ENCODE measurements around the gene AFDN. TPM values are rescaled to one million over a fixed set of nuclear protein-coding genes. Genes with fewer than 3 reads are reported as not detected.

The AFDN gene
- total and polyA plus RNA-seq, 2 donors: 15.3 to 16.7 TPM

DNA sequence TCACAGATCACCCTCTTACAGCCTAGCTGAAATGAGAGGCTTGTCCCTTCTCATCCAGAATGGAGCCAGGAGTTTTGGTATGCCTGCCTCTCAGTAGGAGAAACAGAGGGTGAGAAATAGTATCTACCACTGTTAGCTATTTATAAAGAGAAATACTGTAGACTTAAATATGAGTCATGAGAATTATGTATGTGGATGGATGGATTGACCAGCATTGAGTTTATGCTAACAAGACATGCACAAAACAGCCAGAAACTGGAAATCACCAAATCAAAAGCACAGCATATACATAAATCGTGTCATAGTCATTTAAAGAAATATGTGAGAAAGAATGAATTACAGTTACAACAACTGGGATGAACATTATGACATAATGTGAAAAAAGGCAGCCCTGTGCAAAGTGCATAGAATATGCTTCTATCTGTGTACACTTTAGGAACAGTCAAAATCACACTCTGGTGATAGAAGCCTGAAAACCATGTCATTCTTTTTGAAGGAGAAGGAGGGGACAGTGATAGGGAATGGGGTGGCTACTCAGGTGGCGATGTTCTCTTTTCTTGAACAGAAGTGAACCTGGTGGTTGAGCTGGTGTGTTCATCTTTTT lies 90.9 kb downstream of the AFDN start:
- Histone ChIP-seq H3K36me3 (ENCODE audit: control insufficient read depth in 2 of 2, insufficient read depth in 2 of 2, low read length in 1 of 2) (no peaks in the 10 kb centered on the region), H3K27me3 (ENCODE audit: control insufficient read depth in 2 of 2, insufficient read depth in 1 of 2, low read length in 1 of 2) (no peaks in the 10 kb centered on the region), H3K4me1 (ENCODE audit: control insufficient read depth in 2 of 2, insufficient read depth in 2 of 2, low read length in 2 of 2) (no peaks in the 10 kb centered on the region), H3K4me3 (ENCODE audit: low read length in 2 of 2) (no peak overlapping the region), H3K9me3 (ENCODE audit: control insufficient read depth in 2 of 2, insufficient read depth in 1 of 2, low read length in 1 of 2) (no peaks in the 10 kb centered on the region), H3K27ac (ENCODE audit: low read depth in 1 of 2, low read length in 1 of 2) (no peak overlapping the region)
- WGBS: 95% methylated on average over 2 of the region's 2 CpGs
- no peak for DNase-seq (ENCODE audit: low read depth in 6 of 9, low spot score in 9 of 9)

DNA sequence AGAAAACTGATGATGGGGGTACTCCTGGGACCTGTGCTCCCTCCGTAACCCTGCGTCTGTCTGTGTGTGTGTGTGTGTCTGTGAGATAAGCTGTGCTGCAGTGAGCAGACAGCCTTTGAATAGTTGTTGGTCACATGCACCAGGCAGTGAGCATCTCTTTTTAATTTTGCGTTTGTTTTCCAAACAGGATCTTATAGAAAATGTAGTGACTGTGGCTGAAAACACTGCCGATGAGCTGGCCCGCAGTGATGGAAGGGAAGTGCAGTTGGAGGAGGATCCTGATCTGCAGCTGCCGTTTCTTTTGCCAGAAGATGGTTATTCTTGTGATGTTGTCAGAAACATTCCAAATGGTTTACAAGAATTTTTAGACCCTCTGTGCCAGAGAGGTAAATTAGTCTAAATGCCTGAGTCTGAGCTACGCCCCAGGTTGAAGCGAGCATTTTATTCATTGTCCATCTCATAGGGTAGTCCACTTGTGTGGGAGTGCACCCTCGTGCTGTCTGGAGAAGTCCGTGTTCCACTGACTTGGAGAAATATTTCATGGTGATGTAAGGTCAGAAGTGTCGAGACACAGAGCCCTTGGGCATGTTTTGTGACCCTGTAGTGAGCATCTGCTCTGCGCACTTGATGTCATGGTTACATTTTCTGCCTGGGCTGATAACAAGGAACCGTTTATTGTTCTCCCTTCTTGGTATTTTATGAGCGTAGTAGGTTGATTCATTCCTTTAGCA lies 92.0 kb downstream of the AFDN start:
- H3K4me3 ChIP-seq (ENCODE audit: low read length in 2 of 2): no peak overlapping the region
- H3K4me1 ChIP-seq (ENCODE audit: control insufficient read depth in 2 of 2, insufficient read depth in 2 of 2, low read length in 2 of 2): no peaks in the 10 kb centered on the region
- no peak for DNase-seq (ENCODE audit: low read depth in 6 of 9, low spot score in 9 of 9)
- no peaks in the 10 kb centered on the region for H3K9me3 ChIP-seq (ENCODE audit: control insufficient read depth in 2 of 2, insufficient read depth in 1 of 2, low read length in 1 of 2)
- H3K27me3 ChIP-seq (ENCODE audit: control insufficient read depth in 2 of 2, insufficient read depth in 1 of 2, low read length in 1 of 2): no peaks in the 10 kb centered on the region
- no peaks in the 10 kb centered on the region for H3K36me3 ChIP-seq (ENCODE audit: control insufficient read depth in 2 of 2, insufficient read depth in 2 of 2, low read length in 1 of 2)
- H3K27ac ChIP-seq (ENCODE audit: low read depth in 1 of 2, low read length in 1 of 2): no peak overlapping the region
- 97% methylated on average over 14 of the region's 14 CpGs for WGBS

DNA sequence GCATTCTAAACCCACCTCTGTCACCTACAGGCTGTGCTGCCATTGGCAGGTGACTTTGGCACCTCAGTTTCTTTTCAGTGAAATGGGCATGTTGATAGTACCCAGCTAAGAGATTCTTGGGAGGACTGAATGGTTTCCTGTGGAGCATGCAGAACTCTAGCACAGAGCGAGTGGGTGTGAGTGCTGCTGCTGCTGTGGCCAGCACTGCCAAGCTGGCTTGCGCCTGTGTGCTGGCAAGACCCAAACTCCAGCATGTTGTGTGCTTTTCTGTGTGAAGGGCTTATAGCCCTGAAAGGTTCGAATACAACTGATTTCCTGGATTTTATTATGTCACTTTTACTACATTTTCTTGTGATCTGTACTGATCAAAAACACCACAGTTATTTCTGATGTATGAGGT lies 92.6 kb downstream of the AFDN start:
- no peak for DNase-seq (ENCODE audit: low read depth in 6 of 9, low spot score in 9 of 9)
- 92% methylated on average over 3 of the region's 3 CpGs for WGBS

DNA sequence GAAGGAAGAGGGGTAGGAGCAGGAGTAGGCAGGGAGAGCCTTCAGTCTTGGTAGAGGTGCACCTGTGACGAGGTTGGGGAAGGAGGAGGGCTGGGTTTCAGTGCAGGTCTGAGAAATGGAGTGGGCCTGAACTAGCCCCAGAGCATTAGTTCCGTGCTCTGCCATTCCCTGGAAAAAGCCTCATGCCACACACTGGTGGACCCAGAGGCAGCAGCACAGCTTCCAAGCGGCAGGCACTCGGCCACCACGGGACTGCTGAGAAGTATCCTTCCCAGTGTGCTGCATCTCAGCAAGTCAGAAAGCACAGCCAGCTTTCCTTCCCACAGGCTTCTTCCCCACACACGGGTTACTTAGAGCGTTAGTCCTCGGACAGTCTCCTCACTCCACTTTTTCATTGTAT lies 93.5 kb downstream of the AFDN start:
- 96% methylated on average over 8 of the region's 8 CpGs for WGBS
- Histone ChIP-seq H3K4me3 (ENCODE audit: low read length in 2 of 2) (no peak overlapping the region), H3K4me1 (ENCODE audit: control insufficient read depth in 2 of 2, insufficient read depth in 2 of 2, low read length in 2 of 2) (no peaks in the 10 kb centered on the region), H3K9me3 (ENCODE audit: control insufficient read depth in 2 of 2, insufficient read depth in 1 of 2, low read length in 1 of 2) (no peaks in the 10 kb centered on the region), H3K36me3 (ENCODE audit: control insufficient read depth in 2 of 2, insufficient read depth in 2 of 2, low read length in 1 of 2) (no peaks in the 10 kb centered on the region), H3K27me3 (ENCODE audit: control insufficient read depth in 2 of 2, insufficient read depth in 1 of 2, low read length in 1 of 2) (no peaks in the 10 kb centered on the region), H3K27ac (ENCODE audit: low read depth in 1 of 2, low read length in 1 of 2) (no peak overlapping the region)
- no peak for DNase-seq (ENCODE audit: low read depth in 6 of 9, low spot score in 9 of 9)

More for the DNA sequence above, 92.6 kb downstream of the AFDN start:
- no peaks in the 10 kb centered on the region for H3K36me3 ChIP-seq (ENCODE audit: control insufficient read depth in 2 of 2, insufficient read depth in 2 of 2, low read length in 1 of 2)
- H3K4me3 ChIP-seq (ENCODE audit: low read length in 2 of 2): no peak overlapping the region
- H3K27ac ChIP-seq (ENCODE audit: low read depth in 1 of 2, low read length in 1 of 2): no peak overlapping the region
- H3K27me3 ChIP-seq (ENCODE audit: control insufficient read depth in 2 of 2, insufficient read depth in 1 of 2, low read length in 1 of 2): no peaks in the 10 kb centered on the region
- no peaks in the 10 kb centered on the region for H3K9me3 ChIP-seq (ENCODE audit: control insufficient read depth in 2 of 2, insufficient read depth in 1 of 2, low read length in 1 of 2)
- no peaks in the 10 kb centered on the region for H3K4me1 ChIP-seq (ENCODE audit: control insufficient read depth in 2 of 2, insufficient read depth in 2 of 2, low read length in 2 of 2)

DNA sequence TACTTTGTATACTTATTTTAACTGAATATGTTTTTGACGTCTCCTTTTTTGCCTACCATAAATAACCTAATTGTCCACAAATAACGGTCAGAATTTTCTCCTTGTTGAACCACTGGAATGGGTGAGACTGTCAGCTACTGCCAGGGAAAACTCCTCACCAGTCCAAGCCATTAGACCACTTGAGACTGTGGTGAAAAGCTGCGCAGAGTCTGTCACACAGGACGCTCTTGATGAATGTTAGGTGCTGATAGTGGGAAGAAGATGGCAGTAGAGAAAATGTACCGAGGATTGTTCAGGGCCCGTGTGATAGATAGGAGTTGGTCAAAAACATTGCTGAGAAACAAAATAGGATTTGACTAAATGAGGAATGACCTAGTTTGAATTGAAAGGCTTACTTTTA lies 95.1 kb downstream of the AFDN start:
- H3K4me3 ChIP-seq (ENCODE audit: low read length in 2 of 2): no peak overlapping the region
- no peaks in the 10 kb centered on the region for H3K9me3 ChIP-seq (ENCODE audit: control insufficient read depth in 2 of 2, insufficient read depth in 1 of 2, low read length in 1 of 2)
- H3K4me1 ChIP-seq (ENCODE audit: control insufficient read depth in 2 of 2, insufficient read depth in 2 of 2, low read length in 2 of 2): no peaks in the 10 kb centered on the region
- 97% methylated on average over 6 of the region's 6 CpGs for WGBS
- no peak for DNase-seq (ENCODE audit: low read depth in 6 of 9, low spot score in 9 of 9)
- H3K27ac ChIP-seq (ENCODE audit: low read depth in 1 of 2, low read length in 1 of 2): no peak overlapping the region
- H3K27me3 ChIP-seq (ENCODE audit: control insufficient read depth in 2 of 2, insufficient read depth in 1 of 2, low read length in 1 of 2): no peaks in the 10 kb centered on the region
- H3K36me3 ChIP-seq (ENCODE audit: control insufficient read depth in 2 of 2, insufficient read depth in 2 of 2, low read length in 1 of 2): no peaks in the 10 kb centered on the region

DNA sequence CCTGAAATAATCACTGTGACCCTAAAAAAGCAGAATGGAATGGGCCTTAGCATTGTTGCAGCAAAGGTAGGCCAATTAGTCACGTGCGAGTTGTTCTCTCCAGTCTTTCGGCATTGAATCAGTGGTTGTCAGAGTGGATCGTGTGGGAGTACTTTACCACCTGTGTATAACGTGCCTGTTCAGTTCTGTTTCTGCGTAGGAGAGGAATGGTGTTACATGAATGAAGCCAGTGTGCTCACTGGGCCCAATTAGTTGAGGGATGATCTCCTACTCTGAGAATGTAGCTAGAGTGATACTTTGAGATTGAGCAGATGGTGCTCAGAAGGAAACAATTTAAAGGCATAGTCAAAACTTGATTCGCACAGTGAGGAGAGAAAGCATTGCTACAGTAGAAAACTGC lies 98.3 kb downstream of the AFDN start:
- 97% methylated on average over 7 of the region's 7 CpGs for WGBS
- no peaks in the 10 kb centered on the region for H3K4me1 ChIP-seq (ENCODE audit: control insufficient read depth in 2 of 2, insufficient read depth in 2 of 2, low read length in 2 of 2)
- no peaks in the 10 kb centered on the region for H3K9me3 ChIP-seq (ENCODE audit: control insufficient read depth in 2 of 2, insufficient read depth in 1 of 2, low read length in 1 of 2)
- H3K4me3 ChIP-seq (ENCODE audit: low read length in 2 of 2): no peak overlapping the region
- DNase-seq (ENCODE audit: low read depth in 6 of 9, low spot score in 9 of 9): no peak
- no peaks in the 10 kb centered on the region for H3K36me3 ChIP-seq (ENCODE audit: control insufficient read depth in 2 of 2, insufficient read depth in 2 of 2, low read length in 1 of 2)
- no peaks in the 10 kb centered on the region for H3K27me3 ChIP-seq (ENCODE audit: control insufficient read depth in 2 of 2, insufficient read depth in 1 of 2, low read length in 1 of 2)
- H3K27ac ChIP-seq (ENCODE audit: low read depth in 1 of 2, low read length in 1 of 2): no peak overlapping the region

DNA sequence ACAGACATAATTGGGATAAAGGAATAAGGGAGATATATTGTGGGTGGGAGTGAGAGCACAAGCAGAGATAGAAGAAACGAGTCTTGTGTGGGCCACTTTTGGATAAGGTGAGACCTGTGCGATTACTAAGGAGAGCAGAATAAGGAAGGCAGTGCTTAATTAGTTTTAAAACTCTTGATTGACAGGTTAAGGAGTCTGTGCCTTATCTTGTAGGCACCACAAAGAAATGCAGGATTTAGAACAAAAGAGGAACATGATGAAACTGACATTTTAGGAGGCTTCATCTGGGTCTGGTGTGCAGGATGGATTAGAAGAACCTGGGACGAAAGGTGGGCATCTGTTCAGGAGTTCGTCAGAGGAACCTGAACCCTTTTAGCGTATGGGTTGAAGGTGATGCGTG lies 100.5 kb downstream of the AFDN start:
- H3K4me3 ChIP-seq (ENCODE audit: low read length in 2 of 2): no peak overlapping the region
- WGBS: 96% methylated on average over 6 of the region's 6 CpGs

DNA sequence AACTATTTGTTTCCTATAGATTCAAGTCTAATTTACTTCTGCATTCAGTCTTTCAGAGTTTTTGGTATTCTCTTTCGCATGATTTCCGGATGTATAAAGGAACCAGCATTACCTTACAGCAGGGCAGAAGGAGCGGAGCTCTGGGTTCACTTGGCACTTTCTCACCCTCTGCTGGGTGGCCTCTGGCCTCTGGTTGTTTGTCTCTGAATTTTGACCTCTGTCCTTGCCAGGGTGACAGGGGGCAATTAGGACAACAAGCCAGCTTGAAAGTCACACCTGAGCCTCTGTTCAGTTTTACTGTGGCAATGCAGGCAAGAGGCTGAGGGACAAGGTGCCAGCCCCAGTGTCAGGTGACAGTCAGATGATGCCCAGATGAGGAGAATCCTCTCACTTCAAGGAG lies 101.4 kb downstream of the AFDN start:
- H3K4me1 ChIP-seq (ENCODE audit: control insufficient read depth in 2 of 2, insufficient read depth in 2 of 2, low read length in 2 of 2): no peaks in the 10 kb centered on the region
- no peaks in the 10 kb centered on the region for H3K27me3 ChIP-seq (ENCODE audit: control insufficient read depth in 2 of 2, insufficient read depth in 1 of 2, low read length in 1 of 2)
- H3K9me3 ChIP-seq (ENCODE audit: control insufficient read depth in 2 of 2, insufficient read depth in 1 of 2, low read length in 1 of 2): no peaks in the 10 kb centered on the region
- no peak overlapping the region for H3K27ac ChIP-seq (ENCODE audit: low read depth in 1 of 2, low read length in 1 of 2)
- H3K36me3 ChIP-seq (ENCODE audit: control insufficient read depth in 2 of 2, insufficient read depth in 2 of 2, low read length in 1 of 2): no peaks in the 10 kb centered on the region
- WGBS: 98% methylated on average over 3 of the region's 3 CpGs
- no peak for DNase-seq (ENCODE audit: low read depth in 6 of 9, low spot score in 9 of 9)
- no peak overlapping the region for H3K4me3 ChIP-seq (ENCODE audit: low read length in 2 of 2)

More for the DNA sequence above, 100.5 kb downstream of the AFDN start:
- Histone ChIP-seq H3K27me3 (ENCODE audit: control insufficient read depth in 2 of 2, insufficient read depth in 1 of 2, low read length in 1 of 2) (no peaks in the 10 kb centered on the region), H3K4me1 (ENCODE audit: control insufficient read depth in 2 of 2, insufficient read depth in 2 of 2, low read length in 2 of 2) (no peaks in the 10 kb centered on the region), H3K9me3 (ENCODE audit: control insufficient read depth in 2 of 2, insufficient read depth in 1 of 2, low read length in 1 of 2) (no peaks in the 10 kb centered on the region), H3K36me3 (ENCODE audit: control insufficient read depth in 2 of 2, insufficient read depth in 2 of 2, low read length in 1 of 2) (no peaks in the 10 kb centered on the region), H3K27ac (ENCODE audit: low read depth in 1 of 2, low read length in 1 of 2) (no peak overlapping the region)
- DNase-seq (ENCODE audit: low read depth in 6 of 9, low spot score in 9 of 9): no peak

DNA sequence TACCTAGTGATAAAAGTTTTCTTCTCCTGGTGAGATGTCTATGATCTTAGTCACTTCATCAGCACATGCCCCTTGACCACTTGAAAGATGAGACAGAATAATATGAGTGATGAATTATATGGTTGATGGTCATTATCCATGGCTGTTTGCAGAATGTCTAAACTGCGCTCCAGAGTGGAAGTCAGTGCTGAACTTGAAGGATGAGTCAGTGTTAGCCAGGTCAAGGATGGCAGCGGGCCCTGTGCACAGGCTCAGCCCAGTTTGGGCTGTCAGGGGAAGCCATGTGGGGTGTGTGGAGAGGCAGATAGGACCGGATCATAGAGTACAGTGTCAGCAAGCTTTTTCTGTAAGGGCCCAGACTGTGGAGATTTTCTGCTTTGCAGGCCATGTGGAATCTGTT lies 103.6 kb downstream of the AFDN start:
- no peaks in the 10 kb centered on the region for H3K27me3 ChIP-seq (ENCODE audit: control insufficient read depth in 2 of 2, insufficient read depth in 1 of 2, low read length in 1 of 2)
- DNase-seq (ENCODE audit: low read depth in 6 of 9, low spot score in 9 of 9): no peak
- H3K9me3 ChIP-seq (ENCODE audit: control insufficient read depth in 2 of 2, insufficient read depth in 1 of 2, low read length in 1 of 2): no peaks in the 10 kb centered on the region
- H3K4me1 ChIP-seq (ENCODE audit: control insufficient read depth in 2 of 2, insufficient read depth in 2 of 2, low read length in 2 of 2): peaks cover 0 to 3% of the 10 kb centered on the region in 2 donors
- no peak overlapping the region for H3K27ac ChIP-seq (ENCODE audit: low read depth in 1 of 2, low read length in 1 of 2)
- no peak overlapping the region for H3K4me3 ChIP-seq (ENCODE audit: low read length in 2 of 2)
- 93% methylated on average over 3 of the region's 3 CpGs for WGBS
- no peaks in the 10 kb centered on the region for H3K36me3 ChIP-seq (ENCODE audit: control insufficient read depth in 2 of 2, insufficient read depth in 2 of 2, low read length in 1 of 2)

Measured in thymus (tissue), 11 donors.